GM13976 (cell line): Measurements from ENCODE around the gene ASTN1.

ENCODE experiments used
- DNase-seq: peaks from one replicate; pipeline ENCODE4 v3.0.0; 2012; ENCODE audit warnings: low spot score
- CTCF ChIP-seq: IDR thresholded peaks from 2 replicates; pipeline ENCODE4 v1.5.1; 2012; ENCODE audit warnings: borderline replicate concordance, mild to moderate bottlenecking; ENCODE audit not compliant: insufficient read depth; ENCODE audit errors: extremely low read depth, missing control alignments, control extremely low read depth
- in situ Hi-C: fragments of 300-500 bp; cut with MboI; formaldehyde crosslinking; loops from one replicate; pipeline ENCODE4 v1.12.0; 2022; ENCODE audit warnings: low sequenced_read_pairs, mixed read lengths, inconsistent platforms; ENCODE audit not compliant: unreplicated experiment

Gene ASTN1

GRCh38 chr1:176837708-176838107 is 326.8 kb downstream of the ASTN1 start:
- TF ChIP-seq CTCF = no peak
- no peak for DNase-seq
- in situ Hi-C loops = no loop called here

GRCh38 chr1:176831150-176831549 is 333.4 kb downstream of the ASTN1 start:
- no peak for DNase-seq
- TF ChIP-seq CTCF = no peak
- in situ Hi-C loops = no loop called here

GRCh38 chr1:176829261-176829660 is 335.3 kb downstream of the ASTN1 start:
- in situ Hi-C loops = no loop called here
- no peak for DNase-seq

GRCh38 chr1:176826265-176826664 is 338.2 kb downstream of the ASTN1 start:
- no peak for TF ChIP-seq CTCF
- in situ Hi-C loops = no loop called here
- DNase-seq = no peak

More at GRCh38 chr1:176829261-176829660, 335.3 kb downstream of the ASTN1 start:
- TF ChIP-seq CTCF = no peak

GRCh38 chr1:176820391-176821031 is 344.0 kb downstream of the ASTN1 start:
- no peak for DNase-seq
- no peak for TF ChIP-seq CTCF
- in situ Hi-C loops = no loop called here

GRCh38 chr1:176816232-176816631 is 348.3 kb downstream of the ASTN1 start:
- in situ Hi-C loops = no loop called here
- no peak for TF ChIP-seq CTCF
- DNase-seq = no peak
